HEK293 (cell line): ENCODE data around the gene TSPO2.

Experiments used
- CTCF ChIA-PET: fragments of 350-600 bp; formaldehyde crosslinking; extraction: SDS; loops from one replicate; lab custom pipeline; 2021; ENCODE audit warnings: antibody characterized with exemption; lab: Yijun Ruan, JAX
- POLR2A ChIA-PET: fragments of 300-600 bp; formaldehyde crosslinking; extraction: SDS; loops from one replicate; lab custom pipeline; 2020; ENCODE audit warnings: antibody characterized with exemption, inconsistent platforms; lab: Yijun Ruan, JAX
- H3K27ac ChIP-seq: fragments of 200-500 bp; sonication (Bioruptor generic); 2 replicates; pipeline ENCODE4 v1.5.1; 2014; ENCODE audit warnings: low read depth, low read length, control low read depth, inconsistent platforms; ENCODE audit errors: extremely low read depth
- H3K36me3 ChIP-seq, 2 experiments: fragments of 200-500 bp in 1 of 2; sonication (Bioruptor generic) in 1 of 2; 1 replicate in 1 of 2; 2 replicates in 1 of 2; pipeline ENCODE4 v1.5.1; 2014 to 2017; ENCODE audit warnings: inconsistent platforms in 2 of 2, low read length in 2 of 2; ENCODE audit not compliant: control insufficient read depth in 2 of 2, insufficient read depth in 1 of 2
- H3K4me1 ChIP-seq: fragments of 200-500 bp; sonication (Bioruptor generic); 2 replicates; pipeline ENCODE4 v1.5.1; 2014; ENCODE audit warnings: mild to moderate bottlenecking, low read length, inconsistent platforms; ENCODE audit not compliant: control insufficient read depth, insufficient read depth
- H3K4me3 ChIP-seq: 2 replicates; pipeline ENCODE4 v1.5.1; 2011; ENCODE audit warnings: low read depth, mild to moderate bottlenecking, control low read depth, low read length, moderate library complexity
- H3K9me3 ChIP-seq: fragments of 200-500 bp; sonication (Bioruptor generic); 2 replicates; pipeline ENCODE4 v1.5.1; 2014; ENCODE audit warnings: low read depth, low read length, inconsistent platforms; ENCODE audit not compliant: control insufficient read depth, insufficient read depth
- ATF2 ChIP-seq: fragments of 450-650 bp; formaldehyde crosslinking; IDR thresholded peaks from 2 replicates; pipeline ENCODE4 v1.5.1; 2016; ENCODE audit warnings: missing biosample characterization, missing genetic modification characterization, low read depth
- BCL11B ChIP-seq: fragments of 450-650 bp; formaldehyde crosslinking; IDR thresholded peaks from 2 replicates; pipeline ENCODE4 v1.5.1; 2016; ENCODE audit warnings: low read depth, missing biosample characterization, missing genetic modification characterization
- GLI2 ChIP-seq: fragments of 450-650 bp; formaldehyde crosslinking; IDR thresholded peaks from 2 replicates; pipeline ENCODE4; 2017; ENCODE audit warnings: missing biosample characterization, missing genetic modification characterization, low read depth, borderline replicate concordance
- GLIS1 ChIP-seq: fragments of 450-650 bp; formaldehyde crosslinking; IDR thresholded peaks from 2 replicates; pipeline ENCODE4 v1.5.1; 2016; ENCODE audit warnings: missing biosample characterization, missing genetic modification characterization
- KLF17 ChIP-seq: fragments of 450-650 bp; formaldehyde crosslinking; IDR thresholded peaks from 2 replicates; pipeline ENCODE4 v1.5.1; 2016; ENCODE audit warnings: missing biosample characterization, missing genetic modification characterization
- OSR2 ChIP-seq: fragments of 450-650 bp; formaldehyde crosslinking; IDR thresholded peaks from 2 replicates; pipeline ENCODE4 v1.5.1; 2016; ENCODE audit warnings: missing biosample characterization, missing genetic modification characterization
- YY2 ChIP-seq: fragments of 450-650 bp; formaldehyde crosslinking; IDR thresholded peaks from 2 replicates; pipeline ENCODE4 v1.5.1; 2016; ENCODE audit warnings: missing biosample characterization, missing genetic modification characterization
- ZBTB26 ChIP-seq: fragments of 450-650 bp; formaldehyde crosslinking; optimal IDR thresholded peaks from 2 replicates; pipeline ENCODE3; 2016; ENCODE audit warnings: missing biosample characterization, mild to moderate bottlenecking, missing genetic modification characterization
- ZBTB49 ChIP-seq: fragments of 450-650 bp; formaldehyde crosslinking; IDR thresholded peaks from 2 replicates; pipeline ENCODE4 v1.5.1; 2016; ENCODE audit warnings: missing biosample characterization, missing genetic modification characterization, low read depth
- ZFP3 ChIP-seq: fragments of 450-650 bp; formaldehyde crosslinking; IDR thresholded peaks from 2 replicates; pipeline ENCODE4 v1.5.1; 2016; ENCODE audit warnings: low read depth, missing biosample characterization, missing genetic modification characterization
- ZFP37 ChIP-seq: fragments of 450-650 bp; formaldehyde crosslinking; IDR thresholded peaks from 2 replicates; pipeline ENCODE4 v1.5.1; 2016; ENCODE audit warnings: missing biosample characterization, missing genetic modification characterization
- ZFP69B ChIP-seq: fragments of 450-650 bp; formaldehyde crosslinking; IDR thresholded peaks from 2 replicates; pipeline ENCODE4 v1.5.1; 2016; ENCODE audit warnings: missing biosample characterization, missing genetic modification characterization
- ZNF169 ChIP-seq: fragments of 450-650 bp; formaldehyde crosslinking; IDR thresholded peaks from 2 replicates; pipeline ENCODE4 v1.5.1; 2016; ENCODE audit warnings: missing biosample characterization, missing genetic modification characterization
- ZNF184 ChIP-seq: fragments of 450-650 bp; IDR thresholded peaks from 2 replicates; pipeline ENCODE4 v1.5.1; 2018; ENCODE audit warnings: missing biosample characterization, mild to moderate bottlenecking, missing genetic modification characterization
- ZNF202 ChIP-seq: fragments of 450-650 bp; formaldehyde crosslinking; IDR thresholded peaks from 2 replicates; pipeline ENCODE4 v1.5.1; 2016; ENCODE audit warnings: missing biosample characterization, missing genetic modification characterization, borderline replicate concordance
- ZNF335 ChIP-seq: fragments of 450-650 bp; formaldehyde crosslinking; conservative IDR thresholded peaks from 2 replicates; pipeline ENCODE4 v1.5.1; 2016; ENCODE audit warnings: missing biosample characterization, missing genetic modification characterization
- ZNF366 ChIP-seq: fragments of 450-650 bp; formaldehyde crosslinking; conservative IDR thresholded peaks from 2 replicates; pipeline ENCODE4 v1.5.1; 2016; ENCODE audit warnings: missing biosample characterization, missing genetic modification characterization
- ZNF37A ChIP-seq: fragments of 450-650 bp; IDR thresholded peaks from 2 replicates; pipeline ENCODE4 v1.5.1; 2018; ENCODE audit warnings: missing biosample characterization, missing genetic modification characterization
- ZNF394 ChIP-seq: fragments of 450-650 bp; formaldehyde crosslinking; IDR thresholded peaks from 2 replicates; pipeline ENCODE4 v1.5.1; 2016; ENCODE audit warnings: missing biosample characterization, missing genetic modification characterization, mild to moderate bottlenecking, moderate library complexity, borderline replicate concordance
- ZNF398 ChIP-seq: fragments of 450-650 bp; formaldehyde crosslinking; IDR thresholded peaks from 2 replicates; pipeline ENCODE4 v1.5.1; 2017; ENCODE audit warnings: missing biosample characterization, missing genetic modification characterization
- ZNF426 ChIP-seq: fragments of 450-650 bp; formaldehyde crosslinking; IDR thresholded peaks from 2 replicates; pipeline ENCODE4 v1.5.1; 2017; ENCODE audit warnings: missing biosample characterization, missing genetic modification characterization, mild to moderate bottlenecking, inconsistent platforms, moderate library complexity
- ZNF48 ChIP-seq: fragments of 450-650 bp; formaldehyde crosslinking; IDR thresholded peaks from 2 replicates; pipeline ENCODE4 v1.5.1; 2016; ENCODE audit warnings: missing biosample characterization, missing genetic modification characterization
- ZNF501 ChIP-seq: fragments of 450-650 bp; formaldehyde crosslinking; IDR thresholded peaks from 2 replicates; pipeline ENCODE4 v1.5.1; 2016; ENCODE audit warnings: missing biosample characterization, missing genetic modification characterization
- ZNF629 ChIP-seq: fragments of 450-650 bp; formaldehyde crosslinking; IDR thresholded peaks from 2 replicates; pipeline ENCODE4 v1.5.1; 2017; ENCODE audit warnings: missing biosample characterization, missing genetic modification characterization
- ZNF677 ChIP-seq: fragments of 450-650 bp; IDR thresholded peaks from 2 replicates; pipeline ENCODE4 v1.5.0; 2018; ENCODE audit warnings: missing biosample characterization, mild to moderate bottlenecking, missing genetic modification characterization, moderate library complexity
- ZNF704 ChIP-seq: fragments of 450-650 bp; formaldehyde crosslinking; IDR thresholded peaks from 2 replicates; pipeline ENCODE4 v1.5.1; 2016; ENCODE audit warnings: missing biosample characterization, missing genetic modification characterization

TSPO2 gene

GRCh38 chr6:41028561-41029412 lies 13.5 kb upstream of the TSPO2 start:
- Histone ChIP-seq H3K27ac (no peak overlapping the region), H3K36me3 (no peaks in the 10 kb centered on the region), H3K9me3 (no peaks in the 10 kb centered on the region), H3K4me3 (no peak overlapping the region), H3K4me1 (no peaks in the 10 kb centered on the region)
- ChIA-PET POLR2A (interaction anchor here (0.9 to 1.3 kb wide), 2 partner anchors 44 to 183 kb away, joined by 3 read pairs; partner anchors contain the start of genes NFYA and OARD1), CTCF (interaction anchor here (0.5 to 11.0 kb wide), 49 partner anchors 9 to 1658 kb away, joined by 3 to 146 read pairs (median 5); partner anchors contain the start of genes TSPO2 and UNC5CL)
- TF ChIP-seq KLF17 (no peak), ZBTB26 (tag by site-specific recombination) (no peak), BCL11B (tag by site-specific recombination) (no peak), YY2 (tag by site-specific recombination) (peak; percentile 12; the same call in 1 of the 2 replicates), ZNF202 (tag by site-specific recombination) (no peak), ZNF398 (peak; percentile 66), ZNF394 (tag by site-specific recombination) (no peak), ZNF48 (tag by site-specific recombination) (no peak), ZNF704 (tag by site-specific recombination) (no peak), ZNF629 (no peak), ZNF426 (tag by site-specific recombination) (no peak), GLI2 (tag by site-specific recombination) (no peak), ZNF184 (tag by site-specific recombination) (no peak), ZNF366 (tag by site-specific recombination) (0 out of 2 replicates have a peak, but pooled peaks have one; percentile 32), OSR2 (no peak)

- POLR2A ChIA-PET = no interaction called here
- CTCF ChIA-PET = interaction anchor here (0.7 to 1.1 kb wide), 2 partner anchors 8 to 155 kb away, joined by 3 to 5 read pairs; no protein-coding TSS in a partner anchor
- Histone ChIP-seq H3K27ac (no peak overlapping the region), H3K36me3 (no peaks in the 10 kb centered on the region), H3K4me1 (no peaks in the 10 kb centered on the region), H3K9me3 (no peaks in the 10 kb centered on the region), H3K4me3 (no peak overlapping the region)
- TF ChIP-seq ZNF335 (tag by site-specific recombination) = no peak
- TF ChIP-seq ZBTB49 = no peak
- TF ChIP-seq ZNF501 (tag by site-specific recombination) = no peak
- TF ChIP-seq ZFP3 = no peak
- no peak for TF ChIP-seq GLIS1
- TF ChIP-seq ZFP37 (tag by site-specific recombination) = no peak
- no peak for TF ChIP-seq ATF2
- TF ChIP-seq ZNF37A = no peak
- no peak for TF ChIP-seq ZFP69B (tag by site-specific recombination)
- no peak for TF ChIP-seq ZNF677 (tag by site-specific recombination)
- no peak for TF ChIP-seq ZNF169
These were observed 9.4 kb upstream of the TSPO2 start for GRCh38 chr6:41032830-41033229.
